GM12891 (cell line): ENCODE results near the gene ODAD4.

ENCODE experiments used
- POLR2A ChIP-seq: IDR thresholded peaks from 2 replicates; pipeline ENCODE4 v1.6.1; 2011; ENCODE audit warnings: low read depth, low read length, control low read depth
- POU2F2 ChIP-seq: IDR thresholded peaks from 2 replicates; pipeline ENCODE4 v1.6.1; 2011; ENCODE audit warnings: low read depth, mild to moderate bottlenecking, control low read depth, low read length, moderate library complexity

DNA sequence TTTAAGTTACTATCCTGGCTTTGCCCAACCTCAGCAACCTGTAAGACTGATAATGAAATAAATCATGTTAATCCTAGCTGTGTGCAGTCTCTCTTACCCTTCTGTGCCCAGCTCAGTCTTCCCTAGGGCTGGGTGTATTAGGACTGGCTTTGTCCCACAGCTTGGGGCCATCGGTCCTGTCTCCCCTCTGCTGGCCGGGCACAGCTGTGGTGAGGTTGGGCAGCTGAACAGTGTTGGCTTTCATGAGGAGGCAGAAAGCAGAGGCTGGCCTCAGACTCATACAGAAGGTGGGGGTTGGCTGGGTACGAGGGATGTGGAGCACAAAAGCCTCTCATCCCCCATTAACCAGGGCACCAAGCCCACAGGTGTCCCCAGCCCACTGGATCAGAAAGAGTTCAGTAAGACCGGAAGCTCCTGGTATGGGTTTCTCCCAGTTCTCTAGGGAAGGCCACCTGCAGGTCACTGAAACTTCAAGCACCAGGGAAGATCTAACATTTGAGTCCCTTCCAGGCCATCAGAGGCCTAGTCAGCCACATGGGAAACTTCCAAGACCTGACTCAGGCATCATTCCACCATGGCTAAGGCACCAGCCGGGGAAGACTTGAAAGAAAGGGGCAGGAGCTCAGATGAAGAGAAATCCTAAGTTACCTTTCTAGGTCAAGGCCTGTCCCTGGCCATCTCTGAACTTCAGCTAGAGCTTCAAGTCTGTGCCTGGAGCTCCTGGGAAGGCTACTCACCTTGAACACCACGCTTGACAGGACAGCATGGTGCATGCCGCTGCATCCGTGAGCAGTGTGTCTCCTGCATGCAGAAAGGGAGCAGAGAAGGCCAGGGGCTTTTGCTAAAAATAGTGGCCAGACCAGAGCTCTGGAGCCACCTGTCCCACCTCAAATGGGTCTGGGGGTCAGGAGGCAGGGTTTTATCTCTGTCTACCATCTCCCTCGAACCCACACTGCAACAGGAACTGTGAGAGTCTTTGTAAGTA, 45.0 kb downstream of the ODAD4 start:
- TF ChIP-seq POU2F2 (no peak), POLR2A (no peak)
